ENCODE data around the gene AATK.

AATK gene

DNA sequence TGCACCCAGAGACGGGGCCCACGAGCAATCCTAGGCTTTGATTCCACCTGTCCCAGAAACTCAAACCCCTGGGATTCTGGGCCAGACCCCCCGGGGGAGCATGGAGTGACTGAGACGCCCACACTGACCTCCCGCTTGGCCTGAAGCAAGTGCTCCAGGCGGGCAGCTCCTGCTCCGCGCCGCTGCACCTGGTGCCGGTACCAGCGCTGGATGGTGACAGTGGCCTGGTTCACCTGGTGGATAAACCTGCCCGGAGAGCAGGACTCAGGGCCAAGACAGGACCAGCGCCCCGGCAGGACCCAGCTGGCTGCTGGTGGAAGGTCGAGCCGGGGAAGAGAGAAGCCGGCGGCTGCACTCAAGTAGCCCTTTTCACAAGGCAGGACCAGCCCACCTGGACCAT is 34.2 kb upstream of the AATK start:
- TF ChIP-seq ZNF274 (IDR thresholded peaks at IDR 0.05; ENCODE audit: low read depth, low read length), result no peak
- no peak overlapping the region for H3K4me3 ChIP-seq (ENCODE audit: low read length)

DNA sequence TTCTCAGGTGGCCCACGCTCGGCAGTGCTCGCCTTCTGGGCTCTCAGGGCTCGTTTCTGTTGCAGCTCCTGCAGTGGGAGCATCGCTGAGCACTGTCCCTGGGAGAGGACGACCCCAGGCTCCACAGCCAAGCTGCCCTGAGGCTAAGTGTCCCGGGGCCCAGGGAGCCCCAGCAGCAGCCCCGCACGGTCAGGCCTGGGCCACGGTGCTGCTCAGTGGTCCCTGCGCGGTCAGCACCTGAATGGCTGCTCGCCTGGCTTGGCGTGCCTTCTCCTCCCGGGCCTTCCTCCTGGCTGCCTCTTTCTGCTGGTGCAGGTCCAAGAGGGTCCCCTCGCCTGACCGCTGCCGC is 33.4 kb upstream of the AATK start:
- no peak overlapping the region for H3K4me3 ChIP-seq (ENCODE audit: low read length)
- TF ChIP-seq ZNF274 (IDR thresholded peaks at IDR 0.05; ENCODE audit: low read depth, low read length), result no peak

DNA sequence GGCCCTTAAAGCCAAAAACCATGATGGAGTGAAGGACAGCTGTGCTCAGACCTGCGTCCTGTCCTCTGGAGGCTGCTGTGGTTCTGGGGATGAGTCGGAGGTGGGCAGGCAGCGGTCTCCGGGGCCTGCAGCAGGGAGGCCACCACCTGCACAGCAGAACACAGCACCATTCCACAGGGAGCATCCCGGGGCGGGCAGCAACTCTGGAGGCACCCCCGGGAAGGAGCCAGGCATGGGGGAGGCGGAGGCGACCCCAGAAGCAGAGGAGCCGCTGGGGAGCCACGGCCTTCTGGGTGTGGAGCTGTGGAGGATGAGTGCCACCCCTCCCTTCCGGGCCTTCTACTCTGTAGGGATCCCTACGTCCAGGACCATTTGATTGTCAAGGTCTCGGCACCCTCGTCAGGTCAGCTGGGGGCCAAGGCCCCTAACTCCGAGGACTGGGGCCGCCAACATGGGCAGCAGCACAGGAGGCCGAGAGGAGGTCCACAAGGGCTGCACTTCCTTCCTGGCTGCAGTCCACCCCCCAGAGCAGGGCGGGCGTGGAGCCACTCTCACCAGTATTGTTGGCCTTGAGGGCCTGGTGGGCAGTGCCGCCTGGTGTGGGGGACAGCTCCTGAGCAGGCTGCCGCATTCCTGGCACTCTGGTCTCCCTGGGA is 32.9 kb upstream of the AATK start:
- no peak for TF ChIP-seq ZNF274 (IDR thresholded peaks at IDR 0.05; ENCODE audit: low read depth, low read length)
- H3K4me3 ChIP-seq (ENCODE audit: low read length), result no peak overlapping the region

DNA sequence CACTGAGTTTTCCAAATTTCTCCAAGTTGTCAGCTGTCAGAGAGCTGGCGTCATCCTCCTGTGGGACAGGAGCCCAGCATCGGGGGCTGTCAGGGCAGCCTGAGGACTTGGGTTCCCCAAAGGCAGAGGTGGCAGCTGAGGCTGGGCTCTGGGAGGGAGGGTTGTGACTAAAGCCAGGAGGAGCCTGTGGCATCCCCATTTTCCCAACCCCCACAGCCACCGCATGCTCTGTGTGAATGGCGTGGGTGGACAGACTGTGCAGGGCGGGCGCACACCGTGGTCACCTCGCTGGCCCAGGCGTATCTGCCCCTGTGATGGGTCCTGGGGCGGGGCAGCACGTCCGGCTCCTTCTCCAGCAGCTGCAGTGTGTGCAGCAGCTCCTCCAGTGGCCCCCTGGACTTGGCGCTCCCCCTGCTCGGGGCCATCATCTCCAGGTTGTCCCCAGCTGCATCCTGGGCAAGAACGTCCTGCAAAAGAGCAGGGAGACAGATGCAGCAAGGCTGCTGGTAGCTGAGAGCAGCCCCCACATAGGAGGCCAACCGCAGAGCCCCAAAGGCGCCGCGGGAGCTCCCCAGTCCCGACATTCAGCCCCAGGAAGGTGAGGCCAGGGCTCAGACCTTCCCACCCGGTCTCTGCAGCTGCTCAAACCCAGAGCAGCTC is 31.9 kb upstream of the AATK start:
- no peak overlapping the region for H3K4me3 ChIP-seq (ENCODE audit: low read length)
- TF ChIP-seq ZNF274 (IDR thresholded peaks at IDR 0.05; ENCODE audit: low read depth, low read length), result no peak

DNA sequence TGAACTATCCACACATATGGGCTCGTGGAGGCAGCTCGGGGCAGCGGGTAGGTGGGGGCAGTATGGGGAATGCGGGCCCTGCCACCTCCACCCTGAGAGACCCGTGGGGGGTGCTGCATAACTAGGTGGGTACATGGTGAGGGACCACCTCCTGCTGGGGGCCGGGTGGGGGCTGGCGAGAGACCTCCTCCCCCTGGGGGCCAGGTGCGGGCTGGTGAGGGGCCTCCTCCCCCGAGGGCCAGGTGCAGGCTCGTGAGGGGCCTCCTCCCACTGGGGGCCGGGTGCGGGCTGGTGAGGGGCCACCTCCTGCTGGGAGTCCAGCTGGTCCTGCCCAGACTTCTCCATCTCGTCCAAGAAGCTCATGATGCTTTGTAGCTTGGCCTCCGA is 31.4 kb upstream of the AATK start:
- H3K4me3 ChIP-seq (ENCODE audit: low read length), result no peak overlapping the region
- TF ChIP-seq ZNF274 (IDR thresholded peaks at IDR 0.05; ENCODE audit: low read depth, low read length), result no peak

DNA sequence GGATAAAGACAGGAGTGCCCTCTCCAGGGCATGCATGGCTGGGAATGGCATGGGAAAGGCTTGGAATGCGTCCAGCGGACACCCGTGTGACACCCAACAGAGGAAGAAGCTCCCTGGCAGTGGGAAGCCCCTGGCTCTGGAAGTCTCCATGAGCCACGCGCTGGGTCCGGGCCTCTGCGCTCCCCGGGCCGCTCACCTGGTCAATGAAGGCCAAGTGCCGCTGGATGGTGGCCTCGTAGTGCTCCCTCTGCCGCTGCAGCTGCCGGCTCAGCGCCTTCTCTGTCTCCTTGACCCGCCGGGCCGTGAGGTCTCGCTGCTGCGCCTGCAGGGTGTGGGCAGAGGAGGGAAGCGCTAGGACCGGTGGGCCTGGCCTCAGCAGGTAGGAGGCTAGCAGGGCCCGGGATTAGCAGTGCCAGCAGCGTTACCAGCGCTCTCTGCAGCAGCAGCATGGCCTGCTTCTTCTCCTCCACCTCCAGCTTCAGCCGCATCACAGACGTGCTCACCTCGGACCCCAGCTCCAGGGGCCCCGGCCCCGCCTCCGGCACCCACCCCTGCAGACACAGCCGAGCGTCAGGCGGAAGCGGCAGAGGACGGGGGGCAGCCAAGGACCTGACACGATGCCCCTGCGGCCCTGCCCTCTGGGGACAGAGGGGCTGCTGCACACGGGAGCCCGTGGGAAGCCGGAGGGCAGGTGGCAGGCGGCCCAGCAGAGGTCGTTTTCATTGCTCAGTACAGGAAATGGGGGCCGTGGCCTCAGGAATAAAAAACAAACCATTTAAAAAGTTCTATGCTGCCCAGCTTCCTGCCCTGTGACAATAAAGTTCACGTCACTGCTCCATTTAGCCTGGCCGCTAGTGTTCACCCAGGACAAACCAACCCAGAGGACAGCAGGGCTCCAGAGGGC is 30.7 kb upstream of the AATK start:
- TF ChIP-seq ZNF274 (IDR thresholded peaks at IDR 0.05; ENCODE audit: low read depth, low read length), result no peak

DNA sequence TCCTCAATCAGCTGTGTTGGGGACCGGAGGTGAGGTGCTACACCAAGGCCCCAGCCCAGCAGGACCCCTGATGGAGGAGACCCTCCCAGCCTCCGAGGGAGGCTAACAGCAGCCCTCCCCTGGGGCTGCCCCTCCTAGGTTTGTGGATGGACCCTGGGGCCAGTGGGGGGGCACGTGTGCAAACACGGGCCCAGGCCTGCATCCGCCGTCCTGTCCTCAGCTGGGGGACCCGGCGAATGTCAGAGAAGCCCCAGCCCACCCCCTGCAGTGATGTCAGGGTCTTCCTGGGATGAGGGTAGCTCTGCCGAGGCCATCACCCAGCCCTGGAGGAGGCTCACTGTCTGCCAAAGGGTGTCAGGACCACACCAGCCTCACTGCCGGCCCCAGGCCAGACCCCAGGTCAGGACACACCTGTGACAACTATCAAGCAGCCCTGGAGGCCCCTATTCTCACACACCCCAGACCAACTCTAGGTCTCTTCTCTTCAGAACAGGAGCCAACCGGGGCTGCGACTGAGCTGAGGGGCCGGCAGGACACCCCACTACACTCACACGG is 30.0 kb upstream of the AATK start:
- no peak overlapping the region for H3K4me3 ChIP-seq (ENCODE audit: low read length)
- TF ChIP-seq ZNF274 (IDR thresholded peaks at IDR 0.05; ENCODE audit: low read depth, low read length), result no peak

More for the DNA sequence above, 30.7 kb upstream of the AATK start:
- no peak overlapping the region for H3K4me3 ChIP-seq (ENCODE audit: low read length)

DNA sequence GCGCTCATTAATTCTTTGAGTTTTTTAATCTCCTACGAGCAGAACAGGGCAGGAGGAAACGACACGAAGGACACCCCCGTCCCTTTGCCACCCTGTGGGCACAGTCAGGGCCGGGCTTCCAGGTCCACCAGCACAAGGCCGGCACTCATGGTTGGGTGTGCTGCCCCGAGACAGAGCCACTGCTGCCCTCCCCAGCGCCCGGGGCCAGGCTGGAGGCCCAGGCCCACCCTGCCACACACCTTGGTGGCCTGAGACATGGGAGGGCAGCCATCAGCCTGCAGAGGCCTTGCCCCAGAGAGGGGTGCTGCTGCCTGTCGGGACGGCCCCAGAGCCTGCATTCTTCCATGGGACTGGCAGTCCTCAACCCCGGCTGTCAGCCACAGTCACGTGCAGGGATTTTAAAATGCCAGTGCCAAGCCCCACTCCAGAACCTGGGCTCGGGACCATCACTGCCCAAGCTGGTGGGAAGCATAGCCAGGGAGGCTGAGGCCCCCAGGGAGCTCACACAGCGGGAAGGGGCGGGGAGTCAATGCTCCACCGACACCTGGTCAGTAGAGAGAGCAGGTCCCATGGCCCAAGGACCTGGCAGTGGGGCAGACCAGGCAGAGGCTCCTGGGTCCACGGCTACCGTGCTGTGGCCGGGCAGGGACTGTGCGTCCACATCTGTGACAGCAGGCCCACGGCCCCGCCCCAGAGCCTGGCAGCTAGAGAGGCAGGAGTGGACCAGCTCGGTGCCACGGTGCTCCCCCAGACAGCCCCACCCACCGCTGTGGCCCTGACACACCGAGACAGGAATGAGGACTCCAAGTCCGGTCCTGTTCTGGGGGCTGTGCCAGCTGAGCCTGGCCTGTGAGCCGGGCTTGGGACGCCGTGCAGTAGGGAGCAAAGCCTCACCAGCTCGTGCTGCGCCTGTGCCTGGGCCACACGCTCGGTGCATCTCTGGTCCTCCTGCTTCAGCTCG is 29.2 kb upstream of the AATK start:
- no peak overlapping the region for H3K4me3 ChIP-seq (ENCODE audit: low read length)
- no peak for TF ChIP-seq ZNF274 (IDR thresholded peaks at IDR 0.05; ENCODE audit: low read depth, low read length)

DNA sequence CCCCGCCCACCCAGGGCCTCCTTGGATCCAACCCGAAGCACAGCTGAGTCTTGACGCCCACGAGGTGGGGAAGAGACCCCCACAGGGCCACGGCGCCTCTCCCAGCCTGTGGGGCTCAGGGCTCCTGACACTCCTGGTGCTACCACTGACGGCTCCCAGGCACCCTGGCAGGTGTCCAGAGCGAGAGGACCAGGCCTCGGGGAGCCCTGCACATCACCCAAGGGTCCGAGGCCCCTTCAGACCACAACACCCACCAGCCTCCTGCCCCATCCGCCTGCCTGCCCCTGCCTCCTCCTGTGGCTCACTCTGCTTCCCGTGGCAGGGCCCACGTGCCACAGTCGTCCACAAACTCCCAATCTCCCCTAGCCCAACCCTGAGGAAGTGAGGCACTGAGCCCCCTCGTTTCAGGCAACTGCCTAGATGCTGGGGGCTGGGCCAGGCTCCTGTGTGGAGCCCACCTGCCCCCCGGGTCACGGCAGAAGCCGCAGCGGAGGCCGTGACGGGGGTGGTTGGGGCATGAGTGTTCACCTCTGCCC is 28.3 kb upstream of the AATK start:
- H3K4me3 ChIP-seq (ENCODE audit: low read length), result no peak overlapping the region
- no peak for TF ChIP-seq ZNF274 (IDR thresholded peaks at IDR 0.05; ENCODE audit: low read depth, low read length)

DNA sequence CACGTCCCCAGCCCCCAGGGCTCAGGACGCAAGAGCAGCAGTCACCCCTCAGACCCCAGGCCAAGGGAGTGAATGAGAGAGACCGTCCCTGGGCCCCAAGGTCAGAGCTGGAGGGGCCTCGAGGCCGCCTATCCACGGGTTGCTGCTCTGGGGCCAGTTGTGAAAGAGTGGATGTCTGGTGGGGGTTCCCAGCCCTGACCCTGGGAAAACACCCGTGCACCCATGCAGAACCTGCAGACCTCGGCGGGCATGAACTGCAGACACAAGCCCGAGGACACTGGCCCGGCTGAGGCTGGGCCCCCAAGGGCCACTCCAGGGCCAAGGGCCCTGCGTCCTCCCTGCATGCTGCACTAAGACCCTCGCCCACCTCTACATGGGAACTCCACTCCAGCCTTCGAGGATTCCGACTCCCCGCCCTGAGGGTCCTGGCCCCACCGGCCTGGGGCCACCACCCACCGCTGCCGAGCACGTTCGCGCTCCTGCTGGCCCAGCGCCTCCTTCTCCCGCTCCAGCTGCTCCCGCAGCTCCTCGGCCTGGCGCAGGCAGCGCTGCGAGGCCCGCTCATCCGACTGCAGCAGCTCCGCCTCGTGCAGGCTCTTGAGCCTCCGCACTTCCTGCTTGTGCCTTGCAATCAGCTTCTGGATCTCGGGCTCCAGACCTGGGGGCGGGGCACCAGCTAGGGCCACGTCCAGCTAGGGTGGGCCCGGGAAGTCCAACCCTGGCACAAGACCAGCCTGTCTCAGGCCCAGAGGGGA is 27.6 kb upstream of the AATK start:
- no peak for TF ChIP-seq ZNF274 (IDR thresholded peaks at IDR 0.05; ENCODE audit: low read depth, low read length)
- no peak overlapping the region for H3K4me3 ChIP-seq (ENCODE audit: low read length)

DNA sequence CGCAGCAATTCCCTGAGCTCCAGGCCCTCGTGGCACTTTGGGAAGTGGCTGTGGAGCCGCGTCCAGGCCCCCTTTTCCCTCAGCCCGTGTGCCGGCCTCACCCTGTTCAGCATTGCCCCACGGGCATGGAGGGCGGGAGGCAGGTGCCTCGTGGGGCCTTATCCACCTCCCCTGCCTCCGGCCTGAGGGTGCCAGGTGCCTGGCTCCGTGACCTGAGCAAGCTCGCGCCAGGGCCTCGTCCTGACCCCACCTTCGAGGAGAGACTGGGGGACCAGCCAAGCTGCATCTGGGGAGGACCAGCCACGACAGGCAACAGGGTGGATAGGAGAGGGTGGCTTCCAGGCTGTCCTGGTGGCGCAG is 27.0 kb upstream of the AATK start:
- TF ChIP-seq ZNF274 (IDR thresholded peaks at IDR 0.05; ENCODE audit: low read depth, low read length), result no peak
- H3K4me3 ChIP-seq (ENCODE audit: low read length), result no peak overlapping the region

DNA sequence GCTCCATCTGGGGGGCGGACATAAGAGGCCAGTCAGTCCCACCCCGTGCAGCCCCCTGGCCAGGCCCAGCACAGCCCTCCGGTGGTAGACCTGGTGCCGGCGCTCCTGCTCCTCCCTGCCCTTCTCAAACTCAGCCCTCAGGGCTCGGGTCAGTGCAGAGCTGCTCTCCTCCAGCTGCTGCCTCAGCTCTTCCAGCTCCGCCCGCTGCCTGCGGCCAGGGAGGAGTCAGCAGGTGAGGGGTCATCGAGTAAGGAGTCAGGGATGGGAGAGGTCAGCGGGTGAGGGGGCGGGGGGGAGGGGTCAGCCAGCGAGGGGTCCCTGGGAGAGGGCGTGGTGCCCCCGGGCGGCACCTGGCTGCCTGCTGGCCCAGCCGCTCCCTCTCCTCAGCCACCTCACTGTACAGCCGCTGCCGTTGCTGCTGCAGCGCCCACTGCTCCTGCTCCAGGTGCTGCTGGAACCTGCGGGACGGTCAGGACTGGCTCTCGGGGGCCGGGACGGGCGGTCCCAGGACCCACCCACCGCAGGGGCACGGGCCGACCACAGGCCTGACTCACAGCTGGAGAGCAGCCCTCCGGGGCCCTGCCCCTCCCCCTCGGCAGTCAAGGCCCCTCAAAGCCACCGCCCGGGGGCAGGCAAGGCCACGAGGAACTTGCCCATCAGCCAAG is 26.5 kb upstream of the AATK start:
- H3K4me3 ChIP-seq (ENCODE audit: low read length), result no peak overlapping the region
- no peak for TF ChIP-seq ZNF274 (IDR thresholded peaks at IDR 0.05; ENCODE audit: low read depth, low read length)

Measured in GM08714 (cell line).